Mucosa of rectum (tissue), 2 donors: ENCODE results near the gene PROK2.
A peak's percentile ranks its signal among the peaks of the same experiment; 100 is the strongest.

Experiments used
- H3K27ac ChIP-seq, 2 donors: one replicate each; pipeline ENCODE4 v1.7.0; 2013; ENCODE audit warnings: inconsistent platforms in 2 of 2, low read depth in 2 of 2, low read length in 2 of 2
- H3K27me3 ChIP-seq, 2 donors: one replicate each; pipeline ENCODE4 v1.7.0; 2013; ENCODE audit warnings: low read length in 2 of 2; ENCODE audit not compliant: control insufficient read depth in 2 of 2, insufficient read depth in 2 of 2
- H3K36me3 ChIP-seq, 2 donors: one replicate each; pipeline ENCODE4 v1.7.0; 2013; ENCODE audit warnings: low read length in 2 of 2; ENCODE audit not compliant: control insufficient read depth in 2 of 2, insufficient read depth in 2 of 2
- H3K4me1 ChIP-seq, 2 donors: one replicate each; pipeline ENCODE4 v1.7.0; 2013; ENCODE audit warnings: low read length in 2 of 2, mild to moderate bottlenecking in 1 of 2; ENCODE audit not compliant: control insufficient read depth in 2 of 2, insufficient read depth in 2 of 2
- H3K4me3 ChIP-seq, 2 donors: one replicate each; pipeline ENCODE4 v1.7.0; 2013; ENCODE audit warnings: low read length in 2 of 2
- H3K9ac ChIP-seq, 2 donors: one replicate each; pipeline ENCODE4 v1.7.0; 2013; ENCODE audit warnings: low read length in 2 of 2, low read depth in 1 of 2, mild to moderate bottlenecking in 1 of 2
- H3K9me3 ChIP-seq, 2 donors: one replicate each; pipeline ENCODE4 v1.7.0; 2013; ENCODE audit warnings: low read length in 2 of 2; ENCODE audit not compliant: control insufficient read depth in 2 of 2
- donor health status: healthy.
- donor health status: Normal muscosa, but diverticular disease.

The PROK2 gene

DNA sequence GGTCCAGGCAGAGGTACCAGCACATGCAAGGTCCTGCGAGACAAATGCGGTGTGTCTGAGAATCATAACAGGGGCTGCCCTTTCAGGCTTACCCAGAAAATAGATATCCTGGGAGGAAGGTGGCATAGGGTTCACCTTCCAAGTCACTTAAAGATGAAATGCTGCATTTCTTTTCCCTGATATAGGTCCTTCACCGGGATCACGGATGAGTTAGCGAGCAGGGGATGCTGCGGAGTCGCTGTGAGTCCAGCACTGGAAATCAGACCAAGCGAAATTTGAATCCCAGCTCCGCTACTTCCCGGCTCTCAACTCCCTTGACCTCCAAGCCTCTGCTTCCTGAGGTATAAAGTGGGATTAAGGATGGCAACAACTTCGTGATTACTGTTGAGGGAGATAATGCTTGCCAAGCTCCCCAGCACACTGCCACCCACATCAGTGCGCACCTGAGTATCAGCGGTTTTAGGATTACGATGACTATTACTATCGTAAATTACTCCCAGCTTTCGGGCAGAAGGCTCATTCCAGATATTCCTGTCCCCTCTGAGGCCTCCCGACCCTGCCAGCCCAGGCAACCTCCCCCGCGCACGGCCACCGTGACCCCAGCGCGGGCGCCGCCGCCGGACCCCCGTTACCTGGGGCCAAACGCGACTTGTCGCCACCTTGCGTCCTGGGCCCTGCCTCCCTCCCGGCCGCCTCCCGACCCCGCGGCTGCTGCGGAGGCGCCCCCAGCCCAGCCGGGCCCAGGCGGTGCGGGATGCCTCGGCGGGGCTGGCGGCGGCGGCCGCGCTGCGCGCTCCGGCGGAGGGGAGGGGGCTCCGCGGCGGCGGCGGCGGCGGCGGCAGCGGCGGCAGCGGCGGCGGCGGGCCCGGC lies 31.9 kb downstream of the PROK2 start:
- peak overlapping the region in 1 of 2 donors; percentile 7 for H3K9ac ChIP-seq
- peak overlapping the region; percentile 8 to 64 for H3K4me3 ChIP-seq
- peaks cover 12 to 22% of the 10 kb centered on the region in 2 donors for H3K27me3 ChIP-seq
- H3K9me3 ChIP-seq = no peaks in the 10 kb centered on the region
- no peaks in the 10 kb centered on the region for H3K36me3 ChIP-seq
- H3K4me1 ChIP-seq = no peaks in the 10 kb centered on the region
- no peak overlapping the region for H3K27ac ChIP-seq

DNA sequence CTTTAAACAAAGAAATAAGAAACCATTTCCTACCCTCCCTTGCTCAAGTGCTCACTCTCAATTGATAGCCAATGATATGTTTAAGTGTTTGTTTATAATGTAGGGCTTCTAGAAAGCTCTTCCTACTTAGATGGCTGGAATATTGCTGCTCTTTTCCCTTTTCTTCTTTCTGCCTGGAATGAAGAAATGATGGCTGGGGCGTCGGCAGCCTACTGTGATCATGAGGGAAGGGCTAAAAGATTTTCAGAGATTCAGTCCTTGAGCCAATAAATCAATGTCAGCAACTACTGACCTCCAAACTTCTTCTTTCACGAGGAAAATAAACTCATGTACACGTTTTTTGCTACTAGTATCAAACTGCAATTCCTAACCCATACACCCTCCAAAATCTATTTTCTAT lies 33.3 kb downstream of the PROK2 start:
- Histone ChIP-seq H3K9me3 (no peaks in the 10 kb centered on the region), H3K4me1 (no peaks in the 10 kb centered on the region), H3K4me3 (no peak overlapping the region), H3K27me3 (peaks cover 12 to 20% of the 10 kb centered on the region in 2 donors), H3K9ac (no peak overlapping the region), H3K36me3 (no peaks in the 10 kb centered on the region), H3K27ac (no peak overlapping the region)

DNA sequence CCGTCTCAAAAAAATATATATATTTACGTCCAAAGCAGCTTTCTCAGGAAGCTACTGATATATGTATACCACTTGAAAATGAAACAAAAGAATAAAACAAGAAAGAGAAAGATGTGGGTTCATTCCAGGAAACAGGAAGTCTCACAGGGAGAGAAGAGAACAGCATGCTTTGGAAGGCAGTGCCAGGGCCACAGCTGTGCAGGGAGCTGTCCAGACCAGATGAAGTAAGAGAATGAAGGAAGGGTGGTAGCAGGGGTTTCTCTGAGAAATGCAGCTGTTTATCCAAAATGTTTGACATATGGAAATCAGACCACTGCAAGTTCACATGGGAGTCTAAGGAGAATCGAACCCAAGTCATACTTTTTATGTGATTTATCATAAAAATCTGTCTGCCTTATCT lies 40.2 kb downstream of the PROK2 start:
- H3K9me3 ChIP-seq = no peaks in the 10 kb centered on the region
- H3K4me1 ChIP-seq = no peaks in the 10 kb centered on the region
- no peaks in the 10 kb centered on the region for H3K27me3 ChIP-seq
- no peak overlapping the region for H3K9ac ChIP-seq
- no peaks in the 10 kb centered on the region for H3K36me3 ChIP-seq
- no peak overlapping the region for H3K27ac ChIP-seq
- H3K4me3 ChIP-seq = no peak overlapping the region

DNA sequence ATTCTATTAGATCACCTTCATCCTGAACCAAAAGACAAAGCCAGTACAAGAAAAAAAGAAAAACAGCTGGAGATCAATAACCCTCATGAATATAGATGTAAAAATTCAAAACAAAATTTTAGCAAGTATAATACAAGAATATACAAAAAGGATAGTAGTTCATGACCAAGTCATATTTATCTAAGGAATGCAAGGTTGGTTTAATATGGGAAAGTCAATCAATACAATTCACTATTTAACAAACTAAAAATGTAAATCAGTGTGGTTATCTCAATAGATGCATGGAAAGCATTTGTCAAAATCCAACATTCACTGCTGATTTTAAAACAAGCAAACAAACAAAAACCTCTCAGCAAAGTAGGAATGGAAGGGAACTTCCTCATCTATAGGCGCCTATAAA lies 42.3 kb downstream of the PROK2 start:
- Histone ChIP-seq H3K9me3 (no peaks in the 10 kb centered on the region), H3K27me3 (no peaks in the 10 kb centered on the region), H3K27ac (no peak overlapping the region), H3K9ac (no peak overlapping the region), H3K36me3 (no peaks in the 10 kb centered on the region), H3K4me3 (no peak overlapping the region), H3K4me1 (no peaks in the 10 kb centered on the region)

DNA sequence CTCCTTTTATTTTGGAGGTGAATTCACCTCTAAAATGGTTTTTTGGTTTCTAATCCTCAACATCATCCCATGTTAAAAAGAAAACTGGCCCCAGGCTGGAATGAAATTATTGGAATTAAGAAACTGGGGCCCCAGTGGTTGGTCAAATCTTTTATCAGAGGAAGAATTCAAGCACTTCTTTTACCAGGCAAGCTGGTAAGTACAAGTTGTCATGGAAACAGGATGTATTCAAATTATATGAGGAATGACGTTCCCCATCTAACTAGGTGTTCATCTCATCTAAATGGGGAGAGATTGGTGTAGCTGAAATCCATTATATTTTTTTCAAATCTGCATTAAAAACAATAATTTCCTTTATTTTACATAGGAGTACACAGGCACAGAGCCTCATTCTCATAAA lies 50.1 kb downstream of the PROK2 start:
- Histone ChIP-seq H3K4me1 (peaks cover 0 to 3% of the 10 kb centered on the region in 2 donors), H3K4me3 (no peak overlapping the region), H3K9ac (no peak overlapping the region), H3K9me3 (no peaks in the 10 kb centered on the region), H3K36me3 (no peaks in the 10 kb centered on the region), H3K27ac (no peak overlapping the region), H3K27me3 (no peaks in the 10 kb centered on the region)

DNA sequence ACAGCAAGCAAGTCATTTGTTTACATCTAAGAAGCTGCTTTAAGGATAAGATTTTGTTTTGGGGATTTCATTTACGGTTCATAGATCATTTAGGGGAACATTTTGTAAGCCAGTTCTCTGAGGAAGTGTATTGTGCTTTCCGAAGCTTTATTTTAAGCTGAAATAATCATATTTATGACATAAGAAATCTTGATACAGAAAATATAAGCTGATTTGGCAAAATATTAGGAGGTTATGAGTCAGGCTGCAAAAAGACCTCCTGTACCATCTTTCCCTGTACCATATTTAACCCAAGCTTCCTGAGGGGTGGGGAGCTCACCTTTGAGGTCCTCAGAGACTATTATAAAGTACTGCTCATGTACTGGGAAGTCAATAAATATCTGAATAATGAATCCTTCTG lies 51.6 kb downstream of the PROK2 start:
- H3K4me1 ChIP-seq = peaks cover 0 to 11% of the 10 kb centered on the region in 2 donors
- H3K9ac ChIP-seq = no peak overlapping the region
- H3K27ac ChIP-seq = no peak overlapping the region
- H3K9me3 ChIP-seq = no peaks in the 10 kb centered on the region
- no peaks in the 10 kb centered on the region for H3K36me3 ChIP-seq
- H3K27me3 ChIP-seq = no peaks in the 10 kb centered on the region
- H3K4me3 ChIP-seq = no peak overlapping the region

DNA sequence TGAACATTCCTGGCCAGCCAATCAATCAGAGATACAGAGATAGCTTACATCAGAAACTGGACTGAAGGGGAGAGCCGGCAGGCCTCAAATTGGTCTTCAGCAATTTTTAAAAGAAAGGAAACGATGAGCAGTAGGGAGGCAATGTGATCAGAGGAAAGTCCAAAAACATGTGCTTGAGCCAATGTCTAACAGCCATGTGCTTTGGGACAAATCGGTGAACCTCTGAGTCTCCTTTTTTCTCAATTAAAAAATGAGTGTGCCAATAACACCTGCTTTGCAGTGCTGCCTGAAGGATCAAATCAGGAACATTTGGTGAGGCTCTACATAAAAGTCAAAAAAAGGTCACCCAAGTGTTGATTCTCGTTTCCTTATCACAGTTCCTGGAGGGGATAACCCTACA lies 52.3 kb downstream of the PROK2 start:
- no peaks in the 10 kb centered on the region for H3K27me3 ChIP-seq
- H3K4me1 ChIP-seq = peaks cover 0 to 11% of the 10 kb centered on the region in 2 donors
- H3K4me3 ChIP-seq = no peak overlapping the region
- no peaks in the 10 kb centered on the region for H3K9me3 ChIP-seq
- no peaks in the 10 kb centered on the region for H3K36me3 ChIP-seq
- H3K27ac ChIP-seq = no peak overlapping the region
- no peak overlapping the region for H3K9ac ChIP-seq

DNA sequence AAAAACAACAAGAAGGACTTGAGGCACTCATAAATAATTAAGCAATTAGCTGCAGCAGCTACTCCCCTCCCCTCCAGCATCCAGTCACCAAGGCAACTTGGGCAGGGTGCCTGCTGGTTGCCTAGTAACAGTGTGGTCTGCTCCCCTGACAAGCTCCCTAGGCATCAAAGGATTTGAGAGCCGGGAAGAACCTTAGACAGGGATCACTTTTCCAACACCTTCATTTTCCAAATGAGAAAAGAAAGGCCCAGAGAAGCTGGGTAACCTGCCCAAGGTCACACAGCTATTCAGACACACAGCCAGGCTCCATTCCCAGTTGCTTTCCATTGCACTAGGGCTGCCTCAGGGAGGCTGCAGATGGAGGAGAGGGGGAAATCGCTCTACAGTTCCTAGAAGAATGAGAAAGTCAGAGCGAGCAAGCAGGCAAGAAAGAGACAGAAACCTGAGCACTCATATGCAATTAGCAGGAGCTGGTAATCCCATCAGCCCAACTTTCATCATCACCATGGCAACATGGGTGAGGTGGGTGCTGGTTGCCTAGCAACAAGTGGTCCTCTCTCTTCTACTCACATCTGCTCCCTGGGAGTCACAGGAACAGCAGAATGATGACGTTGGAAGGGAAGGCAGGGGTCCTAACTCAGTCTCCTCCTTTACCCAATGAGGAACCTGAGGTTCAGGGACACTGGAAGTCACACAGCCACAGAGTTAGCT lies 56.2 kb downstream of the PROK2 start:
- H3K4me1 ChIP-seq = peaks cover 6 to 15% of the 10 kb centered on the region in 2 donors
- H3K36me3 ChIP-seq = no peaks in the 10 kb centered on the region
- no peaks in the 10 kb centered on the region for H3K27me3 ChIP-seq
- no peak overlapping the region for H3K9ac ChIP-seq
- no peak overlapping the region for H3K4me3 ChIP-seq
- H3K9me3 ChIP-seq = no peaks in the 10 kb centered on the region
- H3K27ac ChIP-seq = no peak overlapping the region

DNA sequence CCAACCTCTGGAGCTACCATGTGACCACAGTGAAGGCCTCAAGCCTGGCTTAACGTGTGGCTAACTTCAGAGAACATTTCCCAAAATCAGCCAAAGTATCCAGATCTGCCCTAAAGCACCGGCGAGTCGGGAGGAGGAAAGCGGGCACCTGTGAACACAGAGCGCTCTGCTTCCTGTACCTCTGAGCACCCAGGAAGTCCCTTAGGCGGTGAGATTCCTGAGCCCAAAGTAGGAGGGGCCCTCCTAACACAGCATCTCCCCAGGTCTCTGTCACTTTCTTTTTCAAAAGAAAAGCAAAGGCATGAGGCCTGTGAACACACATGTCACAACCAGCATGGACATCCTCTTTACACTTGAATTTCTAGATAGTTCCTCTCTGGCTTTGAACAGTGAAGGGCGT lies 58.8 kb downstream of the PROK2 start:
- Histone ChIP-seq H3K27ac (peak overlapping the region in 1 of 2 donors; percentile 71), H3K4me3 (peak overlapping the region in 1 of 2 donors; percentile 78), H3K36me3 (no peaks in the 10 kb centered on the region), H3K27me3 (no peaks in the 10 kb centered on the region), H3K9me3 (no peaks in the 10 kb centered on the region), H3K4me1 (peaks cover 6 to 23% of the 10 kb centered on the region in 2 donors), H3K9ac (no peak overlapping the region)

DNA sequence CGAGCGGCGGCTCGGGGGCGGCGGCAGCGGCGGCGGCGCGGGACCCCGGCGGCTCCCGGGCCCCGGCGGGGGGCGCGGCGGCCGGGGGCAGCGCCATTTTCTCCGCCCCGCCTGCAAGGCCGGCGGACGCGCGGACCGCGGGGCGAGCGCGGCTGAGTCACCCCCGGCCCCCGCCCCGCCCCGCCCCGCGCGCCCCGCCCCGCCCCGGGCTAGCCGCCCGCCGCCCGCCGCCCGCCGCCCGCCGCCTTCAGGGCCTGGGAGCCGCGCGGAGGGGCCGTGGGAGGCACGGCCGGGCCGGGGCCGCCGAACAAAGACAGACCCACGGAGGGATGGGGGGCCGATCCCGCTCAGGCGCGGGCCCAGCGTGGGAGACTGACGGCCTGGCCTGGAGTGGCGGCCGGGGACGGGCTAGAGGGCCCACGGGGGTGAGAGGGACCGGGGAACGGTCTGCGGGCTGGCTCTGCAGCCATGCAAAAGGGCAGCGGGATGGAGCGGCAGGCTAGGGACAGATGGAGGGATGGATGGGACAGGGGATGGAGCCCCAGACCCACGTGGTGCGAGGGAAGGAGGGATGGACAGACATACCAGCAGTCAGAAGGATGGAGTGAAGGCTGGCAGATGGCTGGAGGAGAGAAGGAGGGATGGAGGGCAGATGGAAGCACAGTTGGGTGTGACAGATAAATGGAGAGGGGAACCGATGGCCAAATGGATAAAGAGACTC lies 59.5 kb downstream of the PROK2 start, which contains the start of gene EIF4E3:
EIF4E3 (minus strand) TSS at position 132 of the 721 bp plus-strand sequence; CDS start at position 97, 35 bp downstream.
- Histone ChIP-seq H3K27ac (peak within 1 kb of the TSS; percentile 79 to 80), H3K27me3 (no peaks in the 10 kb centered on the region), H3K4me1 (peaks cover 6 to 23% of the 10 kb centered on the region in 2 donors), H3K4me3 (peak within 1 kb of the TSS; percentile 85 to 93), H3K9ac (peak within 1 kb of the TSS; percentile 79 to 81), H3K9me3 (no peaks in the 10 kb centered on the region), H3K36me3 (no peaks in the 10 kb centered on the region)
